ENCODE data around the gene MEI1.
"Not testable (repeated sequence)": the region's sequence is repeated elsewhere in the genome, so short reads cannot be mapped to it uniquely, and the experiment has no call there.

MEI1 gene, protein sequence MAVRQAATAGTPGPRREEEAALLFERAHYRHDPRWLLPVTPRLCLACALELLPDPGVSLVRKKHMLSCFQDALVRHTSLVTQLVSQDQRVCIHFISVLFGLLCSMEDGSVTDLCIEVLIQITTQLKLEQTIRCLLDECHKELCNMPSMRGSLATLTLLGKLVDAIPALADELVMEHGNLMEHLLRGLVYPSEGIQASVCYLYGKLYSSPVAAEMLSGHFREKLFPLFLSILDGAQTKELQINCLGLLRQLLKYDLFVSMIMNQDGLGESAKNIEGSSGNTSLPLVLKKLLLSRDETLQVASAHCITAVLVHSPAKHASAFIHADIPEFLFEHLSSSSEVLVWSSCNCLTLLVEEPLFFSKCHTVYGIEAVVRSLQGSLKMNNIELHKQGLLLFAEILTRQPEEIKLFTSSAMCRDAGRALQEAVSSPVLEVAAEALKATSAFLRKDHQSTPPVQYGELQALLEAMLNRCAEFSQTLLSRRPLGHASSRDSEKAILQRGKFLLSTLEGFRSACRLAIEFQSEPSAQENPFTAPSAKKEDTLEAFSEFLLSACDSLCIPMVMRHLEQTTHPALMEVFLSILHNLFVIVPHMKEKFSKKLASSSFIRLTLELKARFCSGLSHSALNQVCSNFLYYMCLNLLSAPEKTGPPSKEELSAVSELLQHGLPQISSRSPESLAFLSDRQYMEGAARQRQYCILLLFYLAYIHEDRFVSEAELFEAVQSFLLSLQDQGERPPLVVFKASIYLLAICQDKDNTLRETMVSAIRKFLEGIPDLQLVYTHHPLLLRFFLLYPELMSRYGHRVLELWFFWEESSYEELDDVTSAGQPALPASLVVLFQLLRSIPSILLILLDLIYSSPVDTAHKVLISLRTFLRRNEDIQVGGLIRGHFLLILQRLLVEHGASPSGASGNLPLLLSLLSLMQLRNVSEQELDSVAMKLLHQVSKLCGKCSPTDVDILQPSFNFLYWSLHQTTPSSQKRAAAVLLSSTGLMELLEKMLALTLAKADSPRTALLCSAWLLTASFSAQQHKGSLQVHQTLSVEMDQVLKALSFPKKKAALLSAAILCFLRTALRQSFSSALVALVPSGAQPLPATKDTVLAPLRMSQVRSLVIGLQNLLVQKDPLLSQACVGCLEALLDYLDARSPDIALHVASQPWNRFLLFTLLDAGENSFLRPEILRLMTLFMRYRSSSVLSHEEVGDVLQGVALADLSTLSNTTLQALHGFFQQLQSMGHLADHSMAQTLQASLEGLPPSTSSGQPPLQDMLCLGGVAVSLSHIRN

DNA sequence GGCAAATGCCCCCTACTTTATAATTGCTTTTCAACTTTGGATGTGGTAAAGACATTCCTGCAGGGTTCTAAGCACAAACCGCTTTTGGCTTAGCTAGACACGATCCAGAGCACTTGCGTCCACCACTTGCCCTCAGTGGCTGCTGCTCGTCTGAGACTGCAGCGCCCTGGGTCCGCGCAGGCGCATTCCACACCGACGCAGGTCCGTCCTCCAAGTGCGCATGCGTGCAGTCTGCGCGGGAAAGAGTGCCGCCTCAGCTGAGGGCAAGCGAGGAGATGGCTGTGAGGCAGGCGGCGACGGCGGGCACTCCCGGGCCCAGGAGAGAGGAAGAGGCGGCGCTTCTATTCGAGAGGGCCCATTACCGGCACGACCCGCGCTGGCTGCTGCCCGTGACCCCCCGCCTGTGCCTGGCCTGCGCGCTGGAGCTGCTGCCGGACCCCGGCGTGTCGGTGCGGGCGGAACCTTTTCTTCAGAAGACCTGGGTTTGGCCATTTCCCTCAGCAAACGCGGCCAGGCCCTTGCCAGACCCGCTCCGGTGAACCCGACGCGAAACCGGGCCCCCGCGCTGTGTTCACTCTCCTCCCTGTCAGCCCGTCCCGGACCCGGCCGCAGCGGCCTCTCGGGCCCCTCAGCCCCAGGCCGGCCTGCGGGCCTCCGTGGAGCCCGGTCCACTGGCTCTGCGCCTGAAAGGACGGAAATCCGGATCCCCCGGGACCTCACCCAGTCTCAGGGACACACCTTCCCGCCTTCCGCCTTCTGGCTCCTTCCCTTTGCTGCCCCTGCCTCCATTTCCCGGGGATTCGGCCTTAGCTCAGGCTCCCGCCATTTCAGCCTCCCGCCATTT lies at the start of gene MEI1:
TSS of gene MEI1 (plus strand) at position 240 of the 844 bp plus-strand sequence. CDS start at position 276, 36 bp downstream.
- peak; percentile 79 to 88 (median 87) for DNase-seq (ENCODE audit: low read depth in 4 of 4, low spot score in 1 of 4)

DNA sequence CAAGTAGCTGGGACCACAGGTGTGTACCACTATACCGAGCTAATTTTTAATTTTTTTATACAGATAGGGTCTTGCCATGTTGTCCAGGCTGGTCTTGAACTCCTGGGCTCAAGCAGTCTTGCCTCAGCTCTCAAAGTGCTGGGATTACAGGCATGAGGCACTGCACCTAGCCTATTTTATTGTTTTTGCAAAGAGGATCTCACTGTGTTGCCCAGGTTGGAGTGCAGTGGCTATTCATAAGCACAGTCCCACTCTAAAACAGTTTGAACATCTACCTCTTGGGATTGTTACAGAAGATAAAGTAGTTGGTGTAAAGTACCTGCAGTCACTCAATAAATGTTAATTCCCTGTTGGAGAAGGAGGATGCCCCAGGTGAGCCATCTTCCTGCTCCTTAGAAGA lies 49.1 kb upstream of the MEI1 start:
- DNase-seq (ENCODE audit: low read depth in 4 of 4, low spot score in 1 of 4): no peak

DNA sequence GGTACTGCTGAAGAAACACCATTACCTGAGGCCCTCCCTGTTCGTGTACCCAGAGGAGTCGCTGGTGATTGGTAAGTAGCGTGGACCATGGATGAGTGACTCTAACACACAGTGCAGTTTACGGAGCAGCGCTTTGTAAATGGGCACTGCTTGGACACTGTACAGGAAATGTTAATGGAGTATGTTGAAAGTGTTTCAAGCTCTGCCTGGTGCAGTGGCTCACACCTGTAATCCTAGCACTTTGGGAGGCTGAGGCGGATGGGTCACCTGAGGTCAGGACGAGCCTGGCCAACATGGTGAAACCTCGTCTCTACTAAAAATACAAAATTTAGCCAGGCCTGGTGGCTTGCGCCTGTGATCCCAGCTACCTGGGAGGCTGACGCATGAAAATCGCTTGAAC lies 48.5 kb upstream of the MEI1 start:
- no peak for DNase-seq (ENCODE audit: low read depth in 4 of 4, low spot score in 1 of 4)

DNA sequence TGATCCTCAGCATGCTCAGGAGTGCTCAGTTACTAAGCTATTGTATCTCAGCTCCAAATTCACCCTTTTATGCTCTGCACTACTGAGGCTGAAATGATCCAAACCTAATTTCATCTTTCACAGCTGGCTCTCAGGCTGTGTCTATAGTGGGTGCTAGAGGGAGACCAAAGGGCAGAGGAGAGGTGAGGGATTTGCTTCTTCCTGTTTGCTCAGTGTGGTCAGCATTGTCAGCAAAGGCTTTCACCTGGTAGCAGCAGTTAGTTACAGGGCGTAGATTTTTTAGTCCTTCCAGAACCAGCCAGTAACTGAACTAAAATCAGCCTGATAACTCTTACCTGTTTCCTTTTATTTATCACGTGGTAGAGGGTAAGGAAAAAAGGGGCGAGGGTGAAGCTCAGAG lies 45.0 kb upstream of the MEI1 start:
- DNase-seq (ENCODE audit: low read depth in 4 of 4, low spot score in 1 of 4): no peak

DNA sequence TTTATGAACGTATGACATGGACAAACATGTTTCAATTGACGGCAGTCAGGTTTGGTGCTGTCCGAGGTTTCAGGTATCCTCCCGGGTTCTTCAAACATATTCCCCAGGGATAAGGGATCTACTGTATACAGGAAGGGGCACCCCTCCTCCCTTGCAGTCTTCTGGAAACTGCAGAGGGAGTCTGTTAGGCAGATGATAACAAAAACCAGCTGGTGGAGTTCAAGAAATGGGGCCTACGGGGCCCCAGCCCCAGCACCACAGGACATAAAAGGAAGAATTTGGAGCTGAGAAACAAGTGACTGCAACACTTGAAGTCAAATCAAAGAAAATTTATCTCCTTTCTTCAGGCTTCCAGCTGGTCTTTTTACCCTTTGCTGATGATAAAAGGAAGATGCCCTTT lies 42.7 kb upstream of the MEI1 start:
- no peak for DNase-seq (ENCODE audit: low read depth in 4 of 4, low spot score in 1 of 4)

DNA sequence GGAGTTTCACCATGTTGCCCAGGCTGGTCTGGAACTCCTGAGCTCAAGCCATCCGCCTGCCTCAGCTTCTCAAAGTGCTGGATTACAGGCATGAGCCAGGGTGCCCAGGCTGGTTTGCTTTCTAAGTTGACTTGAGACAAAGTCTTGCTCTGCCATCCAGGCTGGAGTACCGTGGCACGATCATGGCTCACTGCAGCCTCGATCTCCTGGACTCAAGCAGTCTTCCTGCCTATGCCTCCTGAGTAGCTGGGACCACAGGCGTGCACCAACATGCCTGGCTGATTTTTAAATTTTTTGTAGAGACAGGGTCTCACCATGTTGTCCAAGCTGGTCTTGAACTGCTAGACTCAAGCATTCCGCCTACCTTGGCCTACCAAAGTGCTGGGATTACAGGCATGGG lies 41.6 kb upstream of the MEI1 start:
- DNase-seq (ENCODE audit: low read depth in 4 of 4, low spot score in 1 of 4): no peak

DNA sequence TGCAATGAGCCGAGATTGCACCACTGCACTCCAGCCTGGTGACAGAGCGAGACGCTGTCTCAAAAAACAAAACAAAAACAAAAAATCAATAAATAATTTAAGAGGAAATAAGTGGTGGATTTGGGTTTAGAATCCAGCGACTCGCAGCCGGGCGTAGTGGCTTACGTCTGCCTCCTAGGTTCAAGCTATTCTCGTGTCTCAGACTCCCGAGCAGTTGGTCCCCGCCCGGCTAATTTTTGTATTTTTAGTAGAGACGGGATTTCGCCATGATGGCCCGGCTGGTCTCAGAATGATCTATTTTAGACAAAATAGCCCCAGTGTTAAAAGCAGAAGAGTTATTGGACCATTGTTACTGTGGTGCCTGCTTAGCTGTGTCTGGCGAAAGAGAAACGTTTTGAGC lies 40.4 kb upstream of the MEI1 start:
- no peak for DNase-seq (ENCODE audit: low read depth in 4 of 4, low spot score in 1 of 4)

DNA sequence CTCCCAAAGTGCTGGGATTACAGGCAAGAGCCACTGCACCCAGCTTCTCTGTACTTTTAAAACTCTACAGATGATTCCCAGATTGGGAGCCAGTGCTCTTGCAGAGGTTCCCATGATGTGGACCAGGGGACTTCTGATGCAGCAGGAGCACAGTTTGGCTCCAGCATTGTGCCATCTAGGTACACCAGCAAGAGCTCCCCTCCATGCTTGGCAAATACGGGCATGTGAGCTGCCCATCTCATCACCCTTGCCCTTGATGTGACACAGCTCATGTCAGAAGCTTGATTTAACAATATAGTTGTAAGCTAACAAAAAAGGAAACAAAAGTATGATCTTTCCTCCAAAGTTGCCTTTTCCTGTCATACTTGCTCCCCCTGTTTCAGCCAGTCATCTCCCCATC lies 39.4 kb upstream of the MEI1 start:
- no peak for DNase-seq (ENCODE audit: low read depth in 4 of 4, low spot score in 1 of 4)

DNA sequence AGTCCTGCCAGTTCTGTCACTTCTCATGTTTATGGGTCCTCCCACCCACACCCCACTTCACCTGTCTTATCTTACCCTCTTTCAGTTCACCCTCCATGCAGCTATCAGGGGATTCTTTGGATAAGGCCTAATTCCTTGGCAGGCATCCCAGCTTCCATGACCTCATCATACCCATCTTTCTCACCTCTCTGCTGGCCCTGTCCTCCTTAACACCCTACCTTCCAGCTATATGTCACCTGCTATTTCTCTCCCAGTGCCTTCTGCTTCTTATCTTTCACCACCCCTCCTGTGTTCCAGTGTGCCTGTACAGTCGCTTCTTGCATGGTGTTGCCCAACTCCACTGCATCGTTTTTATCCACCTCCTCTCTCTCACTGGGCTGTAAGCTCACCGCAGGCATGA lies 38.9 kb upstream of the MEI1 start:
- no peak for DNase-seq (ENCODE audit: low read depth in 4 of 4, low spot score in 1 of 4)

DNA sequence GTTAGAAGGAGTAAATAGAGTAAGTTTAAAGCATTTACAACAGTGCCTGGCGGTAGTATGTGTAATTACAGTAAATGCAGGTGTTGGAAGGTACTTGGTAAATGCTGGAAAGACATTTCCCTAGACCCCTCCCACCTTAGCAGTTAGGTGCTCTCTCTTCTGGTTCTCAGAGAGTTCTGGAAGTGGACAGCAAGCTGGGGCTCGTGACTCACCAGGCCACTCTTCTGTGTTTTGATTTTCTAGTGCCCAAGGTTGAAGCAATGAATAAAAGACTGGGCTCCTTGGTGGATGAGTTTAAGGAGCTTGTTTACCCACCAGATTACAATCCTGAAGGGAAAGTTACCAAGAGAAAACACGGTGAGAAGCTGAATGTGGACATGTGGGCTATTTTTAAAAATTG lies 38.2 kb upstream of the MEI1 start:
- no peak for DNase-seq (ENCODE audit: low read depth in 4 of 4, low spot score in 1 of 4)

DNA sequence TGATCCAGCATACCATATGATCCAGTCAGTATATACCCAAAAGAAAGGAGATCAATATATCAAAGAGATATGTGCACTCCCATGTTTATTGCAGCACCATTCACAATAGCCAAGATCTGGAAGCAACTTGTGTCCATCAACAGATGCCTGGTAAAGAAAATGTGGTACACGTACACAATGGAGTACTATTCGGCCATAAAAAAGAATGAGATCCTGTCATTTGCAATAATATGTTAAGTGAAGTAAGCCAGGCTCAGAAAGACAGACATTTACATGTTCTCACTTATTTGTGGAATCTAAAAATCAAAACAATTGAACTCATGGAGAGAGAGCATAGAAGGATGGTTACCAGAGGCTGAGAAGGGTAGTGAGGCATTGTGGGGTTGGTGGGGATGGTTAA lies 37.6 kb upstream of the MEI1 start:
- no peak for DNase-seq (ENCODE audit: low read depth in 4 of 4, low spot score in 1 of 4)

DNA sequence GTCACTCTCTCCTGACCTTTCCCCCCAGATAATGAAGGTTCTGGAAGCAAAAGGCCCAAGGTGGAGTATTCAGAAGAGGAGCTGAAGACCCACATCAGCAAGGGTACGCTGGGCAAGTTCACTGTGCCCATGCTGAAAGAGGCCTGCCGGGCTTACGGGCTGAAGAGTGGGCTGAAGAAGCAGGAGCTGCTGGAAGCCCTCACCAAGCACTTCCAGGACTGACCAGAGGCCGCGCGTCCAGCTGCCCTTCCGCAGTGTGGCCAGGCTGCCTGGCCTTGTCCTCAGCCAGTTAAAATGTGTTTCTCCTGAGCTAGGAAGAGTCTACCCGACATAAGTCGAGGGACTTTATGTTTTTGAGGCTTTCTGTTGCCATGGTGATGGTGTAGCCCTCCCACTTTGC lies 35.7 kb upstream of the MEI1 start:
- DNase-seq (ENCODE audit: low read depth in 4 of 4, low spot score in 1 of 4): not testable (repeated sequence)

DNA sequence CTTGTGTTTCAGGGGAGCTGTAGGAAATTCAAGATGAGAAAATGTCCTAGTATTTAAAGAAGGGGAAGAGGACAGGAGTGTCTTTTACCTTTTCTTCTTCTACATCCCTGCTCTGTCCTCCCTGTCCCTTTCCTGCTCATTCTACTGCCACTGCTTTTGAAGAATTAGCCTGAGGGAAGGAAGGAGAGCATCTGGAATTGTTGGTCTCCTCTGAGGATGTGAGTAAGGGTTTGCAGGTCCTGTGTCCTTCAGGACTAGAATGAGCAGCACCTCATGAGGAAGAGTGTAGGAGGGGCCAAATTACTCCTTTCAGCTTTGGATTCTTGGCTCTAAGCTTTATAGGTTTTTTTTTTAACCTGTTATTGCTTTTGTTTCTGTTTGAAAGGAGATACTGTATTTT lies 34.8 kb upstream of the MEI1 start:
- DNase-seq (ENCODE audit: low read depth in 4 of 4, low spot score in 1 of 4): no peak

DNA sequence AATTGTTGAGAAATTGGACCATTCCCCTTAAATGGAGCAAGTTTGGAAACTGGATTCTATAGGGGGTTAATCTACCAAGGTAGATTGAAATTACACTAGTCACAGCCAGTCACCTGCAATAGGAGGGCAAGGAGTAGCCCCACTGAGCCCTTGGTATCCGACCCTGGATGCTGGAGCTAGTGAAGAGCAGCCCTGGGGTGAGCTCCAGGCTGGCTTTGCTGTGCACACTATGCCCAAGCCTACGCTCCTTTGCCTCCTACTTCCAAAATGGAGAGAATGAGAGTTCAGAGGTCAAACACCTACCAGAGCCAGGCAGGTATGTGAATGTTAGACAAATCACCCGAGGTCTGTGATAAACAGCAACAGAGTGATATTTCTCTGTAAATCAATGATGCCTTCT lies 34.4 kb upstream of the MEI1 start:
- no peak for DNase-seq (ENCODE audit: low read depth in 4 of 4, low spot score in 1 of 4)

DNA sequence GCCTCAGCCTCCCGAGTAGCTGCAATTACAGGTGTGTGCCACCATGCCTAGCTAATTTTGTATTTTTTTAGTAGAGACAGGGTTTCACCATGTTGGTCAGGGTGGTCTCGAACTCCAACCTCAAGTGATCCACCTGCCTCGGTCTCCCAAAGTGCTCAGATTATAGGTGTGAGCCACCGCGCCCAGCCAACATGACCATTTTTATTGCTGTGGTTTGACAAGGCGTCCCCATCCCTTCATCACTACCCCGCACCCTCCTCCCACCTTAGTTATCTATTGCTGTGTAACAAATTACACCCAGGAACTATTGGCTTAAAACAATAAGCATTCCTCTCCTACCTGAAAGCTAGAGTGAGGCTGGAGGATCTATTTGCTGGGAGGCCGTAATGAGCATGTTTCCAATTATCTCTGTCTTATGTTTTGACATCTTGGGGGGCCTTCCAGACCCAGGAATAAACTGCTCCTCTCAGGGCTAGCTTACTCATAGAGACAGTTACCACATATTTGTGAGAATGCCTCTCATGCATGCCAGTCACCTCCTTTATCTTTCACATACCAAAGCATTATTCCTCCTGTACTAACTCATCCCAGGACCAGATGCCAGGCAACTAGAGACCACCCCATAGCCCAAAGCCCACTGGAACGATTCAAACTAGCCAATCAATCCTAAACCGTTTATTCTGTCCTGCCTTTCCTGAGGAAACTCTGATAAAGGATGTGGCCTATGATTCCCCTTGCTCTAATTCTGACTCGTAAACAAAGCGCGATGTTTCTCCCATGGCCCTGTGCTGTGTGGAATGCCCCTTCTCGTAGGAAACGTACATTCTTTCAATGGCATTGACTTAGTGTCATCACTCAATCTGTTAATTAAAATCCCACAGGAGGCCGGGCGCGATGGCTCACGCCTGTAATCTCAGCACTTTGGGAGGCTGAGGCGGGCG lies 30.1 kb upstream of the MEI1 start:
- no peak for DNase-seq (ENCODE audit: low read depth in 4 of 4, low spot score in 1 of 4)

DNA sequence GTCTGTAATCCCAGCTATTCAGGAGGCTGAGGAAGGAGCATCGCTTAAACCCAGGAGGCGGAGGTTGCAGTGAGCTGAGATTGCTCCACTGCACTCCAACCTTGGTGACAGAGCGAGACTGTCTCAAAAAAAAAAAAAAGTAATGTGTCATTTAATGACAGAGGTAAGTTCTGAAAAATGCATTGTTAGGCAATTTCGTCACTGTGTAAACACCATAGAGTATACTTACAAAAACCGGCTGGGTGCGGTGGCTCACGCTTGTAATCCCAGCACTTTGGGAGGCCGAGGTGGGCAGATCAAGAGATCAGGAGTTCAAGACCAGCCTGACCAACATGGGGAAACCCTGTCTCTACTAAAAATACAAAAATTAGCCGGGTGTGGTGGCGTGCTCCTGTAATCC lies 27.2 kb upstream of the MEI1 start:
- DNase-seq (ENCODE audit: low read depth in 4 of 4, low spot score in 1 of 4): not testable (repeated sequence)

DNA sequence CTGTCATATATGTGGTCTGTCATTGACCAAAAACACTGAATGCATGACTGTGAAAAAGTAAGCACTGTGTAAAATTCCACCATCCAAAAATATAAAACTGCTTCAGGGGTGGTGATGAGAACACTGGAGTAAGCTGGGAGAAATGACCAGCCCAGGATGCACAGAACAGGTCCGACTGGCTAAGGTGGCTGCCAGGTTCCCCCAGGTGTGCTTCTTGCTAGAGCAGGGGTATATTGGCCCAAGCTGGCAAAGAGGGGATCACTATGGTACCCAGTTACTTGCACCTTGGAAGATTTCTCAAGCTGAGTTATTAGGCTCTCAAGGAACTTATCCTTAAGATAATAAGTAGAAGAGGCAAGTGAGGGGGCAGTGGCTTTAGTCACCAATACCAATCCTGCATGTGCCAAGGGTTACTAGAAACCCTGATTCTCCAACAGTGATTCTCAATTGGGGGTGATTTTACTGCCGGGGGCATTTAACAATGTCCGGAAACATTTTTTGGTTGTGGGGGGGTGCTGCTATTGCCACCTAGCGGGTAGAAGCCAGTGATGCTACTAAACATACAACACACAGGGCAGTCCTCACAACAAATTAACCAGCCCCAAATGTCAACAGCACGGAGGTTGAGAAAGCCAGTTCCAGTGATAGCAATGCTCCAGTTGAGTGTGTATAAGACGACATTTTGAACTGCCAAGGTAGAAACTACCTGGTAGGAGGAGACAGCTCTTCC lies 26.4 kb upstream of the MEI1 start:
- DNase-seq (ENCODE audit: low read depth in 4 of 4, low spot score in 1 of 4): no peak

DNA sequence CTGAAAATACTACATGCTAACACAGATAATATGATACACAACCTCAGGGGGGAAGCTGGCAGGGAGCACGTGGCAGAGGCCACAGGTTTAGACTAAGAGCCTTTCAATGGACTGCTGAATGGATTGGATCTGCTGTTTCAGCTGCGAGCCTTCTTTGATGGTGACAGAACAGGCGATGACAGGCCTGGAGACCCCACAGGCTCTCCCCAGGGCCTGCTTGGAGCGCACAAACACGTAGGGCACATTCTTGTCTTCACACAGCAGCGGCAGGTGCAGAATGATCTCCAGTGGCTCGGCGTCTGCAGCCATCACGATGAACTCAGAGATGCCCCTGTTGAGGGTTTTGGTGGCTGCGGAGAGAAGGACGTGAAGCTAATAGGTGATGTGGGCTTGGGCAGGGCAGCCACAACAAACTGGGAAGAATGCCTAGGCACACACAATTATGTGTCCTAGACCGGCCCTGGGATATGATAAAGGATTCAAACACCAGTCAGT lies 24.4 kb upstream of the MEI1 start:
- DNase-seq (ENCODE audit: low read depth in 4 of 4, low spot score in 1 of 4): no peak

DNA sequence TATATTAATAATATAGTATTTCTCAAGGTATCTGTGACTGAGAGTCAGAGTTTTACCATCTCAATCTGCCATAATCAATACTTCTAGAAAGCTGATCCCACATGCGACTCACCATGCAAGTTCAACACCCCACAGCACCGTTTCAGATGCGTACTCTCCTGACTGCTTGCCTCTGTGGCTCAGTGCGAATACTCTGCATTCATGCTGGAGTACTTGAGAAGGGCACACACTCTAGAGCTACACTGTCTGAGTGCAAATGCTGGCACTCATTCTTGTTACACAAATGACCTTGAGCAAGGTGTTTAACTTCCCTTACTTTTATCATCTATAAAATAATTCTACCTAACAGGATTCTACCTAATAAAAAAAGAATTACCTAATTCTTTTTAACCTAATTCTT lies 23.2 kb upstream of the MEI1 start:
- no peak for DNase-seq (ENCODE audit: low read depth in 4 of 4, low spot score in 1 of 4)
